CD14-positive monocyte (primary cell): ENCODE data around the gene ITK. TPM values are rescaled to one million over a fixed set of nuclear protein-coding genes. Genes with fewer than 3 reads are reported as not detected.

Experiments
- DNase-seq, 3 donors: peaks; one replicate each; pipeline ENCODE4 v3.0.0-alpha.2; 2011 to 2022
- H2AFZ ChIP-seq: 2 replicates; pipeline ENCODE4 v1.6.0; 2012; ENCODE audit warnings: mild to moderate bottlenecking, low read depth, low read length, inconsistent platforms; ENCODE audit not compliant: insufficient read depth, poor library complexity, severe bottlenecking
- H3K27ac ChIP-seq, 2 donors: 1 replicate in 1 of 2; 2 replicates in 1 of 2; pipeline ENCODE4 v1.5.1; 2012 to 2013; ENCODE audit warnings: low read length in 2 of 2, control low read depth in 1 of 2, inconsistent platforms in 1 of 2, low read depth in 1 of 2, mild to moderate bottlenecking in 1 of 2
- H3K27me3 ChIP-seq, 2 donors: one replicate each; pipeline versions ENCODE4 v1.6.0 to v1.6.1; 2011 to 2013; ENCODE audit warnings: low read length in 2 of 2; ENCODE audit not compliant: control insufficient read depth in 2 of 2, insufficient read depth in 2 of 2
- H3K36me3 ChIP-seq, 2 donors: replicated peaks in 1 of 2; 1 replicate in 1 of 2; 2 replicates in 1 of 2; pipeline versions ENCODE4 v1.5.1 to v1.6.1; 2012 to 2013; ENCODE audit warnings: low read length in 2 of 2, control low read depth in 1 of 2, inconsistent platforms in 1 of 2, mild to moderate bottlenecking in 1 of 2; ENCODE audit not compliant: insufficient read depth in 2 of 2, control insufficient read depth in 1 of 2
- H3K4me1 ChIP-seq, 2 donors: 1 replicate in 1 of 2; 2 replicates in 1 of 2; pipeline versions ENCODE4 v1.5.1 to v1.6.1; 2012 to 2013; ENCODE audit warnings: low read length in 2 of 2, control low read depth in 1 of 2, inconsistent platforms in 1 of 2, mild to moderate bottlenecking in 1 of 2, moderate library complexity in 1 of 2; ENCODE audit not compliant: insufficient read depth in 2 of 2, control insufficient read depth in 1 of 2
- H3K4me2 ChIP-seq: replicated peaks from 2 replicates; pipeline ENCODE3; 2012; ENCODE audit warnings: low read length, moderate library complexity, mild to moderate bottlenecking; ENCODE audit not compliant: poor library complexity, severe bottlenecking; ENCODE audit errors: extremely low read depth
- H3K4me3 ChIP-seq, 3 experiments: fragments of 200-600 bp in 1 of 3; sonication (generic) in 1 of 3; replicated peaks in 1 of 3; 1 replicate in 2 of 3; 2 replicates in 1 of 3; pipeline ENCODE4 v1.5.1; 2011 to 2013; ENCODE audit warnings: low read length in 3 of 3, mild to moderate bottlenecking in 3 of 3, control low read depth in 2 of 3, low read depth in 2 of 3, inconsistent platforms in 1 of 3, moderate library complexity in 1 of 3
- H3K79me2 ChIP-seq: 2 replicates; pipeline ENCODE4 v1.6.0; 2012; ENCODE audit warnings: mild to moderate bottlenecking, control low read depth, inconsistent platforms, low read length, moderate library complexity; ENCODE audit not compliant: insufficient read depth
- H3K9ac ChIP-seq: 2 replicates; pipeline ENCODE4 v1.6.0; 2017; ENCODE audit warnings: low read length, mild to moderate bottlenecking; ENCODE audit not compliant: insufficient read depth, poor library complexity, severe bottlenecking
- H3K9me3 ChIP-seq, 2 donors: replicated peaks in 1 of 2; 1 replicate in 1 of 2; 2 replicates in 1 of 2; pipeline versions ENCODE4 v1.5.1 to v1.6.1; 2012 to 2013; ENCODE audit warnings: low read length in 2 of 2, control low read depth in 1 of 2; ENCODE audit not compliant: control insufficient read depth in 1 of 2, insufficient read depth in 1 of 2
- H4K20me1 ChIP-seq: 2 replicates; pipeline ENCODE4 v1.6.0; 2012; ENCODE audit warnings: mild to moderate bottlenecking, low read length, control low read depth, moderate library complexity; ENCODE audit not compliant: insufficient read depth
- H3K27ac Mint-ChIP-seq, 7 donors: one replicate each; pipeline ENCODE4 v1.8.0; 2020; ENCODE audit warnings: mild to moderate bottlenecking in 7 of 7, mixed read lengths in 7 of 7, moderate library complexity in 6 of 7, inconsistent platforms in 2 of 7
- H3K27me3 Mint-ChIP-seq, 3 donors: one replicate each; pipeline ENCODE4 v1.8.0; 2021 to 2022; ENCODE audit warnings: low read depth in 3 of 3, mild to moderate bottlenecking in 3 of 3, mixed read lengths in 3 of 3, moderate library complexity in 3 of 3, inconsistent platforms in 1 of 3
- H3K36me3 Mint-ChIP-seq, 2 donors: one replicate each; pipeline ENCODE4 v1.8.0; 2020; ENCODE audit warnings: mixed read lengths in 2 of 2, inconsistent platforms in 1 of 2, mild to moderate bottlenecking in 1 of 2
- H3K4me1 Mint-ChIP-seq: one replicate; pipeline ENCODE4 v1.8.0; 2020; ENCODE audit warnings: mild to moderate bottlenecking, mixed read lengths
- H3K4me3 Mint-ChIP-seq, 2 donors: one replicate each; pipeline ENCODE4 v1.8.0; 2020; ENCODE audit warnings: mild to moderate bottlenecking in 2 of 2, mixed read lengths in 2 of 2, moderate library complexity in 1 of 2
- H3K9me3 Mint-ChIP-seq, 7 donors: one replicate each; pipeline ENCODE4 v1.8.0; 2020 to 2022; ENCODE audit warnings: mixed read lengths in 7 of 7, mild to moderate bottlenecking in 6 of 7, moderate library complexity in 6 of 7, inconsistent platforms in 2 of 7
- CTCF ChIP-seq: fragments of 200-600 bp; IDR thresholded peaks from one replicate; pipeline ENCODE4 v1.8.0; 2022; ENCODE audit warnings: antibody characterized with exemption, mild to moderate bottlenecking
- WGBS: methylation state at CpG from one replicate; pipeline ENCODE4 v1.1.5; 2013; ENCODE audit warnings: missing lambda C conversion rate; ENCODE audit not compliant: insufficient coverage; 5-methylcytosine and 5-hydroxymethylcytosine counted together
- intact Hi-C, 2 donors: fragments of 100-400 bp; cut with micrococcal nuclease; formaldehyde crosslinking; loops; one replicate each; pipeline versions ENCODE4 v1.15.0 to v1.15.1; 2023
- polyA plus RNA-seq, 3 donors: library from polyadenylated mRNA; depleted of rRNA in 1 of 3; unstranded in 2 of 3; stranded (reverse) in 1 of 3; fragments of 300-500 nt in 2 of 3; fragments of >200 nt in 1 of 3; fragmentation: Illumina TruSeq in 2 of 3; gene quantifications; 1 replicate in 2 of 3; 2 replicates in 1 of 3; pipeline ENCODE4 v1.2.3, GENCODE V29; 2012 to 2021

Gene ITK
- polyA plus RNA-seq, 3 donors, result 0.03 to 0.60 (median 0.39) TPM

GRCh38 chr5:157148734-157149615 lies 31.7 kb upstream of the ITK start:
- H2AFZ ChIP-seq, result no peak overlapping the region
- no peak overlapping the region for H3K4me3 Mint-ChIP-seq
- H3K36me3 Mint-ChIP-seq, result no peaks in the 10 kb centered on the region

GRCh38 chr5:157150995-157151394 lies 29.6 kb upstream of the ITK start:
- no peak overlapping the region for H3K27ac ChIP-seq
- H3K27me3 ChIP-seq, result no peaks in the 10 kb centered on the region
- no peaks in the 10 kb centered on the region for H3K4me1 ChIP-seq
- Mint-ChIP-seq H3K9me3 (no peaks in the 10 kb centered on the region), H3K27ac (no peak overlapping the region), H3K36me3 (no peaks in the 10 kb centered on the region), H3K4me3 (no peak overlapping the region), H3K4me1 (peaks cover 2% of the 10 kb centered on the region), H3K27me3 (peaks cover 4 to 13% (median 7%) of the 10 kb centered on the region in 3 donors)
- H4K20me1 ChIP-seq, result no peaks in the 10 kb centered on the region
- H3K79me2 ChIP-seq, result no peaks in the 10 kb centered on the region
- WGBS, result no CpG with 5 or more reads among the region's 3 CpGs
- H3K9ac ChIP-seq, result no peak overlapping the region
- no peak overlapping the region for H3K4me2 ChIP-seq
- H2AFZ ChIP-seq, result no peak overlapping the region
- DNase-seq, result no peak
- TF ChIP-seq CTCF, result no peak
- intact Hi-C loops, result no loop called here
- no peaks in the 10 kb centered on the region for H3K9me3 ChIP-seq
- no peaks in the 10 kb centered on the region for H3K36me3 ChIP-seq
- H3K4me3 ChIP-seq, result no peak overlapping the region

More at GRCh38 chr5:157148734-157149615, 31.7 kb upstream of the ITK start:
- H3K27me3 Mint-ChIP-seq, result peaks cover 4 to 7% (median 5%) of the 10 kb centered on the region in 3 donors
- H3K9ac ChIP-seq, result no peak overlapping the region
- no peaks in the 10 kb centered on the region for H3K27me3 ChIP-seq
- no peaks in the 10 kb centered on the region for H3K9me3 Mint-ChIP-seq
- H3K4me1 ChIP-seq, result peaks cover 0 to 1% of the 10 kb centered on the region in 2 donors
- H3K36me3 ChIP-seq, result no peaks in the 10 kb centered on the region
- peak; percentile 49 to 61 (median 60) for DNase-seq
- 93% methylated on average over 4 of the region's 14 CpGs for WGBS
- peak; percentile 89 for TF ChIP-seq CTCF
- no peaks in the 10 kb centered on the region for H3K79me2 ChIP-seq
- no peak overlapping the region for H3K27ac ChIP-seq
- H3K4me3 ChIP-seq, result no peak overlapping the region
- H3K9me3 ChIP-seq, result no peaks in the 10 kb centered on the region
- intact Hi-C loops, result loop anchor here in 1 of 2 donors (10.0 kb wide), 2 partner anchors 106 to 306 kb away; no protein-coding TSS in a partner anchor
- peaks cover 3% of the 10 kb centered on the region for H3K4me1 Mint-ChIP-seq
- no peak overlapping the region for H3K27ac Mint-ChIP-seq
- H3K4me2 ChIP-seq, result no peak overlapping the region
- no peaks in the 10 kb centered on the region for H4K20me1 ChIP-seq
